Measurements from ENCODE around the gene TEDC2. TPM values are rescaled to one million over a fixed set of nuclear protein-coding genes. Genes with fewer than 3 reads are reported as not detected.

The TEDC2 gene
- total RNA-seq, 1 experiment from 2014 or later: 48.5 TPM

GRCh38 chr16:2465653-2466415 lies 5.9 kb downstream of the TEDC2 start:
- intact Hi-C loops (cut with micrococcal nuclease; ENCODE audit: unreplicated experiment): no loop called here

GRCh38 chr16:2466667-2467527 lies 7.0 kb downstream of the TEDC2 start:
- TF ChIP-seq EZH2 (IDR thresholded peaks at IDR 0.05; ENCODE audit: borderline replicate concordance, low read depth, low read length, poor library complexity, severe bottlenecking) (no peak), CTCF (conservative IDR thresholded peaks at IDR 0.05; ENCODE audit: low read depth, low read length) (no peak)
- POLR2A ChIA-PET (ENCODE audit: low non-redundant PET): no interaction called here
- Histone ChIP-seq H3K27me3 (replicated peaks; ENCODE audit: insufficient read depth, low read depth, low read length, poor library complexity) (no peaks in the 10 kb centered on the region), H3K36me3 (ENCODE audit: insufficient read depth, low read length, poor library complexity, severe bottlenecking) (peaks cover 8% of the 10 kb centered on the region), H3K4me3 (ENCODE audit: low read depth, low read length, poor library complexity, severe bottlenecking) (no peak overlapping the region), H3K9me3 (ENCODE audit: low read depth, low read length, poor library complexity, severe bottlenecking) (no peaks in the 10 kb centered on the region), H3K27ac (ENCODE audit: low read depth, low read length, poor library complexity, severe bottlenecking) (peak overlapping the region; percentile 97), H3K4me1 (ENCODE audit: insufficient read depth, low read length, poor library complexity, severe bottlenecking) (peaks cover 46% of the 10 kb centered on the region)
- intact Hi-C loops (cut with micrococcal nuclease; ENCODE audit: unreplicated experiment): no loop called here
- DNase-seq (ENCODE audit: low spot score): no peak
- CTCF ChIA-PET: no interaction called here
- no TSS peak for BruUV-seq (replicated peaks)

More at GRCh38 chr16:2465653-2466415, 5.9 kb downstream of the TEDC2 start:
- Histone ChIP-seq H3K27ac (ENCODE audit: low read depth, low read length, poor library complexity, severe bottlenecking) (peak overlapping the region; percentile 32), H3K36me3 (ENCODE audit: insufficient read depth, low read length, poor library complexity, severe bottlenecking) (peaks cover 15% of the 10 kb centered on the region), H3K4me1 (ENCODE audit: insufficient read depth, low read length, poor library complexity, severe bottlenecking) (peaks cover 44% of the 10 kb centered on the region), H3K9me3 (ENCODE audit: low read depth, low read length, poor library complexity, severe bottlenecking) (no peaks in the 10 kb centered on the region), H3K27me3 (replicated peaks; ENCODE audit: insufficient read depth, low read depth, low read length, poor library complexity) (no peaks in the 10 kb centered on the region), H3K4me3 (ENCODE audit: low read depth, low read length, poor library complexity, severe bottlenecking) (no peak overlapping the region)
- no TSS peak for BruUV-seq (replicated peaks)
- DNase-seq (ENCODE audit: low spot score): peak; percentile 58
- ChIA-PET CTCF (no interaction called here), POLR2A (ENCODE audit: low non-redundant PET) (no interaction called here)
- TF ChIP-seq CTCF (conservative IDR thresholded peaks at IDR 0.05; ENCODE audit: low read depth, low read length) (peak; percentile 54), EZH2 (IDR thresholded peaks at IDR 0.05; ENCODE audit: borderline replicate concordance, low read depth, low read length, poor library complexity, severe bottlenecking) (no peak)

GRCh38 chr16:2467528-2468232 lies 7.8 kb downstream of the TEDC2 start:
- Histone ChIP-seq H3K27me3 (replicated peaks; ENCODE audit: insufficient read depth, low read depth, low read length, poor library complexity) (no peaks in the 10 kb centered on the region), H3K27ac (ENCODE audit: low read depth, low read length, poor library complexity, severe bottlenecking) (peak overlapping the region; percentile 97), H3K4me3 (ENCODE audit: low read depth, low read length, poor library complexity, severe bottlenecking) (peak overlapping the region; percentile 48), H3K4me1 (ENCODE audit: insufficient read depth, low read length, poor library complexity, severe bottlenecking) (peaks cover 54% of the 10 kb centered on the region), H3K36me3 (ENCODE audit: insufficient read depth, low read length, poor library complexity, severe bottlenecking) (peaks cover 2% of the 10 kb centered on the region), H3K9me3 (ENCODE audit: low read depth, low read length, poor library complexity, severe bottlenecking) (no peaks in the 10 kb centered on the region)
- intact Hi-C loops (cut with micrococcal nuclease; ENCODE audit: unreplicated experiment): no loop called here
- peak; percentile 93 for DNase-seq (ENCODE audit: low spot score)
- BruUV-seq (replicated peaks): no TSS peak
- TF ChIP-seq CTCF (conservative IDR thresholded peaks at IDR 0.05; ENCODE audit: low read depth, low read length) (no peak), EZH2 (IDR thresholded peaks at IDR 0.05; ENCODE audit: borderline replicate concordance, low read depth, low read length, poor library complexity, severe bottlenecking) (no peak)
- ChIA-PET CTCF (interaction anchor here (0.7 kb wide), 1 partner anchor 46 kb away, joined by 7 read pairs; the partner anchor contains the start of gene ATP6V0C), POLR2A (ENCODE audit: low non-redundant PET) (no interaction called here)
